Activated naive CD8-positive, alpha-beta T cell treated with anti-CD3 and anti-CD28 coated beads for 36 hours (primary cell): Measurements from ENCODE around the gene HIC1. TPM values are rescaled to one million over a fixed set of nuclear protein-coding genes. Genes with fewer than 3 reads are reported as not detected.

Source experiments
- DNase-seq: peaks from one replicate; pipeline ENCODE4 v3.0.0; 2021
- H3K27ac Mint-ChIP-seq: one replicate; pipeline ENCODE4 v1.8.0; 2022; ENCODE audit warnings: mild to moderate bottlenecking, moderate library complexity, mixed read lengths
- H3K27me3 Mint-ChIP-seq: one replicate; pipeline ENCODE4 v1.8.0; 2022; ENCODE audit warnings: mild to moderate bottlenecking, mixed read lengths
- H3K36me3 Mint-ChIP-seq: one replicate; pipeline ENCODE4 v1.8.0; 2021; ENCODE audit warnings: mild to moderate bottlenecking, mixed read lengths
- H3K4me1 Mint-ChIP-seq: one replicate; pipeline ENCODE4 v1.8.0; 2021; ENCODE audit warnings: mixed read lengths
- H3K4me3 Mint-ChIP-seq: one replicate; pipeline ENCODE4 v1.8.0; 2022; ENCODE audit warnings: mild to moderate bottlenecking, moderate library complexity, mixed read lengths
- H3K9me3 Mint-ChIP-seq: one replicate; pipeline ENCODE4 v1.8.0; 2022; ENCODE audit warnings: mixed read lengths
- total RNA-seq, 2 experiments: library from RNA; stranded (reverse); gene quantifications; one replicate each; pipeline ENCODE4 v1.2.3, GENCODE V29; 2021

Gene HIC1
- total RNA-seq, 2 experiments from 2014 or later = 36.7 to 37.8 TPM

DNA sequence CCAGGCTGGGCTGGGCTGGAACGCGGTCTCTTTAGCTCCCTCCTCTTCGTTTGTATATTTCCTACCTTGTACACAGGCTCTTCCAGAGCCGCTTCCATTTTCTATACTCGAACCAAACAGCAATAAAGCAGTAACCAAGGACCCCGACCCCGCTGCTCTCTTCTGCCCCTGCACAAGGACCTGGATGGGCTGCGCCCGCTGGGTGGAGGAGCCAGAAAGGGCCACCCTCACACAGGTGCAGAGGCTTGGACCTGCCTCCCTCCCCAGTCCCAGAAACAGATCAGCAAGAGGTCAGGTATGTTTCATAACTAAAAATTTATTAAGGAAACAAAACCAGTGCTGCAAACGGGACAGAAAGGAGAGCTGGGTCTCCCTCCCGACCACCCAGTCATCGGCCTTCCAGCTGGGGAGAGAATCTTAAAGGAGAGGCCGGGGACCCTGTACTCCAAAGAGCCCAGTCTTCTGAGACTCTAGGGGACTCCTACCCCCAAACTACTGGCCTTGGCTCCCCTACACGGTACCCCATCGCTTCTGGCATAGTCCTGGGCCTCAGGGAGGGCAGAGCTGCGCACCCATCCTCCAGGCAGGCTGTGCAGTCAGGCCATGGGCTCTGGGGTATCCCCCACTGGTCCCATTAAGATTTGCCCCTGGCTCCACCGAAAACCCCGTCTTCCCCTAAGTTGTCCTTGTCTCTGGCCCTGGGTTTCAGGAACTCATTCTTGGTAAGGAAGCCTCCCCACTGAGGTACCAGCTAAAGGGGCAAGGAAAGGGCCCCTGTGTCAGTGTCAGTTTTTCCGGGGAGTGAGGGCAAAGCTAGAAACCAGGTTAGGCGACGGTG, 4.9 kb downstream of the HIC1 start:
- Mint-ChIP-seq H3K4me3 (peak overlapping the region; percentile 57), H3K27me3 (peaks cover 3% of the 10 kb centered on the region), H3K27ac (no peak overlapping the region), H3K4me1 (peaks cover 16% of the 10 kb centered on the region), H3K9me3 (no peaks in the 10 kb centered on the region), H3K36me3 (peaks cover 50% of the 10 kb centered on the region)
- DNase-seq = no peak

DNA sequence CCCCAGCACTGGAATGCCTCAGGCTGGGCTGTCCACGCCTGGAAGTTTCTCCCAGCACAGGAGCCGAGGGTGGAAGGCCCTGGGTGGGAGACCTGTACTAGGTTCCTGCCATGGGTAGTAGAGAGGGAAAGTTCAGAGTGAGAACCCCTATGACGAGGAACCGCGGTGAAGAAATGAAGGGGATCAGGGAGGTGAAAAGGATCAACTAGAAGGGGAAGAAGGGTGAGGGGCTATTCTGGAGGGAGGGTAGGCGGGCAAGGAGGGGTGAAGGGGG, 5.4 kb downstream of the HIC1 start:
- peaks cover 18% of the 10 kb centered on the region for H3K4me1 Mint-ChIP-seq
- H3K36me3 Mint-ChIP-seq = peaks cover 53% of the 10 kb centered on the region
- H3K9me3 Mint-ChIP-seq = no peaks in the 10 kb centered on the region
- no peak overlapping the region for H3K4me3 Mint-ChIP-seq
- DNase-seq = no peak
- peaks cover 3% of the 10 kb centered on the region for H3K27me3 Mint-ChIP-seq
- H3K27ac Mint-ChIP-seq = no peak overlapping the region

DNA sequence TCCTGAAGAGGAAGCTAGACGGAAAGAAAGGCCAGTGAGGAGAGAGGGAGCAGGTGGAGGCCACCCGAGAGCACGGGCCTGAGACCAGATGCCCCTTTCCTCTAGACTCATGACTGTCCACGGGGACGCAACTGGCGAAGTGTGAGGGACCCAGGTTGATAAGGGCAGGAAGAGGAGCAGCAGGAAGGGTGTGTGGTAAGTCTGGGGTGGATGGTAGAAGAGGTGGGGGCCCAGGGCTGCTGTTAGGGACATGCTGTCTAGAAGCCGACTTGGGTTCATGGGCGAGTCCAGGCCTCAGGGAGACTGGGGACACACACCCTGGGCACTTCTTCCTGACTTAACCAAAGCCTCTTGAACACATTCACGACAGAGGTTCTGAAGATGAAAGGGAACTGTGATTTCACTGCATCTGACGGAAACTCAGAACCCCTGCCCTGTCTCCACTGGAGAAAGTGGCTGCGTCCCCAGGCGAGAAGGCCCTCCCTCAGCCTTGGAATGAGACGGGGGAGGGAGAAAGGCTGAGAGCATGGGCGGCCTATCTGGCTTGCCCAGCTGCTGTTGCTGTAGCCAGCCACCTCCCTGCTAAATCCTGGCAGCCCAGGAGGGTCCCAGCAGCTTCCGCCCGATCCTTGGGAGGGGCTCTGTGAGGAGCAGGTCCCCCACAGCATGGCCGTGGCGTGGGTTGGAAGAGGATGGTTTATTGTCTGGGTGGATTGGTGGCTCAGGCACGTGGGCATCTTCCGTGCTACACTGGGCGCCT, 6.0 kb downstream of the HIC1 start:
- peaks cover 18% of the 10 kb centered on the region for H3K4me1 Mint-ChIP-seq
- peaks cover 3% of the 10 kb centered on the region for H3K27me3 Mint-ChIP-seq
- H3K36me3 Mint-ChIP-seq = peaks cover 56% of the 10 kb centered on the region
- no peak overlapping the region for H3K4me3 Mint-ChIP-seq
- no peaks in the 10 kb centered on the region for H3K9me3 Mint-ChIP-seq
- DNase-seq = no peak
- no peak overlapping the region for H3K27ac Mint-ChIP-seq

DNA sequence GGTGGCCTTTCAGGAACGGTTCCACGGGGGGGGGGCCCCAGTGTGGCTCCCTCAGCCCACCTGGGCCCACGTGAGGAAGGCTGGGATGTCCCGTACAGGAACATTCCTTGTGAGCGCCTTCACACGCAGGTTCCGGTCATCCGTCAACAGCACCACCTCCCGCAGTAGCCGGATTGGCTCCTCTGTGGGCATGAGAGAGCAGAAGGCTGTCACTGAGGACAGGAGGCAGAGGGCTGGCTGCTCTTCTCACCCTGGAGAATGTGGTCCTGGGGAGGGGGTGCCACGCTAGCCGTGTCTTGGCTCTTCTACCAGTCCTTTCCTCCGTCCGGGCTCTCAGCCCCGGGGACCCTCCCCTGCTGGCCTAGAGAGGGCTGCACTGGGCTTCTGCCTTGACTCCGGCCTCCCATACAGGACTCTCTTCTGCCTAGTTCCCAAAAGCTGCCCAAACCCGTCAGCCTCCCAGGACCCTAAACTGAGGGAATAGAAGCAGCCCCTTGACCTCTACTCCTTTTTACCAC, 6.6 kb downstream of the HIC1 start:
- no peak for DNase-seq
- Mint-ChIP-seq H3K27me3 (peaks cover 3% of the 10 kb centered on the region), H3K4me1 (peaks cover 18% of the 10 kb centered on the region), H3K4me3 (no peak overlapping the region), H3K9me3 (no peaks in the 10 kb centered on the region), H3K27ac (peak overlapping the region; percentile 54), H3K36me3 (peaks cover 58% of the 10 kb centered on the region)

DNA sequence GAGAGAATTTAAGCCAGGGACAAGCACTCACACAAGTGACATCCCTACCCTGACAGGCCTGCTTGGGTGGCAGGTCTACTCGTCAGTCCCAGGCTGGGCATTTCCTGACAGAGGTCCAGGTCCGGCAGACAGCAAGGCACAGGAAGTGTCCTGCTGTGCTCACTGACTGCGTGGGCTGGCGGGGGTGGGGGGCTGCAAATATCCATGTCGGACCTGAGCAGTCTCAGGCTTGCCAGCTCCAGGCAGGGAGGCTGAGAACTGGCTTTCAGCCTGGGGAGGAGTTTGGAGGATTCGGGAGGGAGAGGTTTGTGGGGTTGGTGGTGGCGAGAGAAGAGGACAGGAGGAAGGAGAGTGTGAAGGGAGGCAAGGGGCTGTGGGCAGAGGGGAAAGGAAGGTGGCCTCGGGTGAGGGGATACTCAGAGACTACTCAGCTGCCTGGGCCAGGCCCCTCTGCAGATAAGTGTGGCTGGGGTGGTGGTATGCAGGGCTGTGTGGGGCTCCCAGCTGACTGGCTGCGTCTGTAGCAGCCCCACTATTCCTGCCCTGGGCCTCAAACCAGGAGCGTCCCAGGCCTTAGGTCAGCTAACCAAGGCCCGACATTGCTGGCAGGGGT, 7.8 kb downstream of the HIC1 start:
- H3K27ac Mint-ChIP-seq = no peak overlapping the region
- H3K4me3 Mint-ChIP-seq = no peak overlapping the region
- H3K36me3 Mint-ChIP-seq = peaks cover 59% of the 10 kb centered on the region

DNA sequence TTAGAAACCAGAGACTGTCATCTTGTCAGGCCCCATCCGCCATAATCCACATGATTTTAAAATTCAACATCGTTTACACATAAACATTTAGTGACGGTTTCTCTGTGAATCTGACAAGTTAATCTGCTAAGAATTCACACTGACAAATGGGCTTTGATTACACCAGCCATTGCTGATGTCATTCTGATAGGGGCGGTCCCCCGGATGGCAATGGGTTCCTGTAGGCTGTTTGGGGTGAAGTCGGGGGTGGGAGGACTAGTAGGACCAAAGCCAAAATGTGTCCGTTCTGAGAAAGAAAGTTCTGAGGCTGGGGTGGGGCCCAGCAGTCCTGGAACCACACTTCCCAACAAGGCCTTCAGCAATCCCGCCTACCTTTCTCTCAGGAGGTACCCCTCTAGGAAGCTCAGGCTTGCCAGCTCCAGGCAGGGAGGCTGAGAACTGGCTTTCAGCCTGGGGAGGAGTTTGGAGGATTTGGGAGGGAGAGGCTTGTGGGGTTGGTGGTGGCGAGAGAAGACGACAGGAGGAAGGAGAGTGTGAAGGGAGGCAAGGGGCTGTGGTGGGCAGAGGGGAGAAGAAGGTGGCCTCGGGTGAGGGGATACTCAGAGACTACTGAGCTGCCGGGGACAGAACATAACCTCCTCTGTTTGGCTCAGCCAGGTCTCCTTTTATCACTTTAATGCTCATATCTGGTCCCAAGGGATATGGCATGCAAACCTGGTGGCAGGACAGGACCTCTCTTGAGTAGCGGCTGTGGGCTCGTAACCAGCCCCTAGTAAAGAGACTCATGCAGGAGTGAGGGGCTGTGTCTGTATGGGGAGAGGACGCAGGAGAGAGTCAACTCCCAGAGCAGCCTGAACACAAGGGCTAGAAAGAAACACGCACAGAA, 8.6 kb downstream of the HIC1 start:
- Mint-ChIP-seq H3K27me3 (peaks cover 3% of the 10 kb centered on the region), H3K9me3 (no peaks in the 10 kb centered on the region), H3K4me1 (peaks cover 28% of the 10 kb centered on the region), H3K4me3 (no peak overlapping the region), H3K27ac (no peak overlapping the region), H3K36me3 (peaks cover 63% of the 10 kb centered on the region)
- no peak for DNase-seq

More for the DNA sequence above, 7.8 kb downstream of the HIC1 start:
- Mint-ChIP-seq H3K9me3 (no peaks in the 10 kb centered on the region), H3K27me3 (peaks cover 3% of the 10 kb centered on the region), H3K4me1 (peaks cover 22% of the 10 kb centered on the region)
- no peak for DNase-seq

DNA sequence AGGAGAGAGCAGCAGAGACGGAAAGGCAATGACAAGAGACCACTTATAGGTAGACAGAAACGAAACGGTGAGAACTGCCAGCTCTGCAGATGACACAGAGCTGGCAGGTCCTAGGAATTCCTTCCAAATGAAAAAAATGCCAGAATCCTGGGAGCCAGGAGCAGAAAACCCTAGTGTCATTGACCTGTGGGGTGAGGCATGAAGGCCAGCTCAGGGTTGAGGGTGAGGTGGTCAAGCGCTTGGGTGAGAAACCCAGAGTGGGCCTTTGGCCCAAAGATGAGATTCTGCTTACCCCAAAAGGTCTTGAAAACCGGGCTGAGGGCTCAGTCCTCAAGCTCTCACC, 9.2 kb downstream of the HIC1 start:
- Mint-ChIP-seq H3K4me3 (no peak overlapping the region), H3K27ac (no peak overlapping the region), H3K4me1 (peaks cover 33% of the 10 kb centered on the region), H3K9me3 (no peaks in the 10 kb centered on the region), H3K27me3 (peaks cover 3% of the 10 kb centered on the region), H3K36me3 (peaks cover 66% of the 10 kb centered on the region)
- DNase-seq = no peak

DNA sequence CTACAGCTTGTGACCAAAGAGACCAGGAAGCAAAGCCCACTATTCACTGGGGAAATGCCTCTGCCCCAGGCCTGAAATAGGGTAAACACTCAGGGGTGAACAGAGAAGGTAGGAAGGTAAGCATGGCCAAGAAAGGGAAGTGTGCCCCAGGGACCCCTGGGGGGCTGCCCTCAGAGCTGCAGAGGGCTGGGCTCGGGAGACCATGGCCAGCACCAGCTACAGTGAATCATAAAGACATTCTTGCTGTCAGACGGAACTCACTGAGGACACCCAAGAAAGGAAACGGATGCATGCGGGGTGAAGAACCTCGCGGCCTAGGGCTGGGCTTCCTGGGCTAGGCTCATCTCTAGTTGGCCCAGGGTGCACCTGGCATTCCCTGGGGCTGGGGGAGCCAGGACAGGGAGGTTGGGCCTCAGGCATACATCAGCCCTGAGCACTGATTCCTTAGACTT, 9.6 kb downstream of the HIC1 start:
- peaks cover 1% of the 10 kb centered on the region for H3K27me3 Mint-ChIP-seq
- H3K36me3 Mint-ChIP-seq = peaks cover 67% of the 10 kb centered on the region
- peaks cover 34% of the 10 kb centered on the region for H3K4me1 Mint-ChIP-seq
- no peak for DNase-seq
- H3K9me3 Mint-ChIP-seq = no peaks in the 10 kb centered on the region
- H3K4me3 Mint-ChIP-seq = no peak overlapping the region
- no peak overlapping the region for H3K27ac Mint-ChIP-seq

DNA sequence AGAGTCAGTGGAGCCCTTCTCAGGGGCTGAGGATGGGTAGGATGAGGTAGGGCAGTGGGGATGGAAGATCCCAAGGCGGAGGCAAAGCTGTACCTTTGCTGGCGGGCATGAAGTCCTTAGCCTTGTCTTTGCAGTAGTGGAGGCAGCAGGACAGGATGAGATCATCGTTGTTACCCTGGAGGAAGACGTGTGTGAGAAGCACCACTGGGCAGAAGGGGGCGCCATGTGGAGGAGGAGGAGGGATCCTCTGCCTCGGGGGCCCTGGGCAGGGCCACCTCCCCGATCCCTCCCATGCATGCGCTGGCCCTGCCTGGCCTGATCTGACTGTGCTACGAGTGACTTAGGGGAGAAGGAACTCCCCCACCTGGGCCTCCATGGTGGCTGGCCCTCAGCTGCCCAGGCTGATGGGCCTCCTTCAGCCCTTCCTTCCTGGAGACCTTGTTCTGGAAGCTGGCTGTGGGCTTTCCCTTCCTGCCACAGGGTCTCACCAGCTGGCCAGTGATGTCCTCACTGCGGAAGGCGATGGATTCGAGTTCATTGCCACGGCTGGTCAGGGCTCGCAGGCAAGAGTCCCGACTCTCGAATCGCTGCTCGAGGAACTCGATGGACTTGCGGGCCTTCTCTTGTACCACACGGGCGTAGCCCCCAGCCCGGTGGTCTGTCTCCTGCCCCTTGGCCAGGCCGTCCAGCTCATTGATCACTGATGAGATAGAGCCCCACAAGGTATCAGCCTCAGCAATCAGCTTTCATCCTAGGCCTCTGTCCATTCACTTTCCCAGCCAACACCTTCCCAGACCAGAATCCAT, 10.3 kb downstream of the HIC1 start:
- Mint-ChIP-seq H3K4me1 (peaks cover 35% of the 10 kb centered on the region), H3K27me3 (peaks cover 5% of the 10 kb centered on the region), H3K9me3 (no peaks in the 10 kb centered on the region), H3K27ac (no peak overlapping the region), H3K36me3 (peaks cover 67% of the 10 kb centered on the region), H3K4me3 (no peak overlapping the region)
- DNase-seq = peak; percentile 73

DNA sequence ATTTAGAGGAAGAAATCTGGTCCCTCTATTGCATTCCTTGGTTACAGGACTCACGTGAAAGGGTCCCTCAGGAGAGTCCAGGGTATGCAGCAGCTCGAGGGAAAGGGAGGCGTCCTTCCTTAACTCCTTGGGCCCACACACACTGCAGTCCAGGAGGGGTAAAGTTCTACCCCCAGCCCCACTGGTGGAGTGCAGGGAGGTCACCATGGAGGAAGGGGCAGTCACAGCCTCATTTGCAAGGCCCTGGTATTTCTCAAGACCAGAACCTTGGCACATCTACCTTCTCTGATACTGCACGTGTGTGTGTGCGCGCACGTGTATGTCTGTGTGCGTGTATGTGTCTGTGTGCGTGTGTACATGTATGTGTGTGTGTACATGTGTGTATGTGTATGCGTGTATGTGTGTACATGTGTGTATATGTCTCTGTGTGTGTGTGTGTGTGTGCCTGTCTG, 11.1 kb downstream of the HIC1 start:
- H3K36me3 Mint-ChIP-seq = peaks cover 65% of the 10 kb centered on the region
- H3K4me1 Mint-ChIP-seq = peaks cover 37% of the 10 kb centered on the region
- no peak overlapping the region for H3K27ac Mint-ChIP-seq
- peaks cover 5% of the 10 kb centered on the region for H3K27me3 Mint-ChIP-seq
- H3K4me3 Mint-ChIP-seq = no peak overlapping the region
- no peak for DNase-seq
- no peaks in the 10 kb centered on the region for H3K9me3 Mint-ChIP-seq

DNA sequence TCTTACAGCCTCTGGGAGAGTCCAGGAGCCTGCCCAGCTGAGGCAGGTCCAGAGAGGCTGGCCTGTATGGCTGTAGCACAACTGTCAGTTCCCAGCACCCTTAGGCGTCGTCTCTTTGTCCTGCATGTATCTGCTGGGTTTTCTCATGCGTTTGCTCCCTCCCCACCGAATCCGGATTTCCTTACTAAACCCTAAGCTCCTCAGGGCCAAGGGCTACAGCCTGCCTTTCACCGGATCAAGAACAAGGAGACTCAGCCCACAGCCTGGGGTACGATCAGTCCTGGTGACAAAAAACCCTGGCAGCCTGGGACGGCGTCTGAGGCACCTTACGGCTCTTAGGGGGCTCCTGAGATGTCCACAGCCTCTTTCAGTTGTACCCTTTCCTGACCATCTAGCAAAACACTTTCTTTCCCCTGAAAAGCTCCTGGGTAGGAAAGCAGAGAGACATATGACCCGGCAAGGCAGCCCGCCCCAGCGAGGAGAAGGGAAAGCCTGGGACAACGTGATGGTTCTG, 12.2 kb downstream of the HIC1 start:
- DNase-seq = no peak
- peaks cover 40% of the 10 kb centered on the region for H3K4me1 Mint-ChIP-seq
- no peak overlapping the region for H3K27ac Mint-ChIP-seq
- no peak overlapping the region for H3K4me3 Mint-ChIP-seq
- no peaks in the 10 kb centered on the region for H3K9me3 Mint-ChIP-seq
- peaks cover 70% of the 10 kb centered on the region for H3K36me3 Mint-ChIP-seq
- H3K27me3 Mint-ChIP-seq = peaks cover 5% of the 10 kb centered on the region

DNA sequence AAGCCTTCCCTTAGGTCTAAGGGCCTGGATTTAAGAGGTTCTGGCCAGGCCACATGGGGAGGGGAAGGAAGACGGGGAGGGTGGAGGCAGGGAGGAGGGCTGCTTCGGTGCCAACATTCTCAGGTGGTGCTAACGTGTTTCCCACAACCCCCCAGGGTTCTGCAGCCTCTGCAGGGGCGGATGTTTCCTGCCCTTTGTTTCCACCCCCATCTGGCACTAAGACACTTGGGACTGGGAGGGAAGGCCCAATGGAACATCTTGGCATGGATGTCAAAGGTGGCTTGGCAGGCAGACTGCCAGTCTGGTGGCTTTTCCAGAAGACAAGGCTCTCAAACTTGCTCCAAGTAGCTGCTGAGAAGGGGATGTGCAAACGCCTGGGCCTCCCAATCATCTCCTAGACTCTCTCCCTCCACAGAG, 12.7 kb downstream of the HIC1 start:
- no peak overlapping the region for H3K4me3 Mint-ChIP-seq
- peaks cover 5% of the 10 kb centered on the region for H3K27me3 Mint-ChIP-seq
- H3K36me3 Mint-ChIP-seq = peaks cover 70% of the 10 kb centered on the region
- H3K9me3 Mint-ChIP-seq = no peaks in the 10 kb centered on the region
- DNase-seq = no peak
- H3K4me1 Mint-ChIP-seq = peaks cover 40% of the 10 kb centered on the region
- H3K27ac Mint-ChIP-seq = no peak overlapping the region

DNA sequence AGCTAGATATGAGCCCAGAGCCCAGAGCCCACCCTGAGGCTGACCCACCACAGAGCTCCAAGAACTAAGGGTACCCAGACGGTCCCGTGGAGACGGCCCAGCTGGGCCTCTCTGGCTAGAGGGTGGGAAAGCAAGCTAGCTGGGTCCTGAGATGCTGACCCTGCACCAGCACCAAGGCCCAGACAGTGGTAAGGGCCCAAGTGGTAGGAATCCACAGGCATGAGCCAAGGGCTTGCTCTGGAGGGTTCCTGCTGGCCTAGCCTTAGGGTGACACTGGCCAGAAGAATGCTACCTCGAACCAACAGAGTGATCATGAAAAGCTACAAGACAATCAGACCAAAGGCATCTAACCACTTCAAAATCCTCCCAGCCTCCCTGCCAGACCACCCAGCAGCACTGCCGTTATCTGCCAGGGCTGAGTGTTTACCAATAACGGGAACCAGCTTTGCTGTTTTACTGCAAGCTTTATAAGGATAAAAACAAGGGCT, 13.2 kb downstream of the HIC1 start:
- Mint-ChIP-seq H3K27me3 (peaks cover 5% of the 10 kb centered on the region), H3K9me3 (no peaks in the 10 kb centered on the region), H3K27ac (no peak overlapping the region), H3K36me3 (peaks cover 71% of the 10 kb centered on the region), H3K4me3 (peak overlapping the region; percentile 54), H3K4me1 (peaks cover 42% of the 10 kb centered on the region)
- DNase-seq = no peak
